Measurements from ENCODE around the gene PTPN1. TPM values are rescaled to one million over a fixed set of nuclear protein-coding genes. Genes with fewer than 3 reads are reported as not detected.
A peak's percentile ranks its signal among the peaks of the same experiment; 100 is the strongest.

PTPN1 gene
- total and polyA plus RNA-seq, 4 donors = 51.4 to 80.4 (median 64.7) TPM

DNA sequence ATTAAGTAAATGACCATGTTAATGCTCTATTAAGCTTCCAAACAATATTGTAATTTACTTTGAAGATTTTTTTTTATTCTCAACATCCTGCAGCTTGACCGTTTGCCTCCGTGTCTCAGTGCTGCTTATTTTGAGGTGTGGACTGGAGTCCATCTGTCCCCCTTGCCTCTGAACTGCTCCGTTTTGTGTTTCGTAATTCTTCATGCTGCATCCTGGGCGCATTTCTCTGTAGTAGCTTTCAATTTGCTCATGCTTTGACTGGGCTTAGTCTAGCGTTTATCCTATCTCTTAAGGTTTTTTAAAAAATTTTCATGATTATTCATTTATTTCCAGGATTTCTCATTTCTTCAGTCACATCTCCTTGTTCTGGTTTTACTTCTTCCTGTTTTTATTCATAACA is 37.8 kb downstream of the PTPN1 start:
- Histone ChIP-seq H3K27me3 (ENCODE audit: control insufficient read depth in 3 of 3, insufficient read depth in 3 of 3, low read length in 2 of 3) (no peaks in the 10 kb centered on the region), H3K36me3 (ENCODE audit: control insufficient read depth in 4 of 4, insufficient read depth in 4 of 4, low read length in 4 of 4) (peaks cover 0 to 10% (median 3%) of the 10 kb centered on the region in 4 donors), H3K27ac (ENCODE audit: low read depth in 1 of 2, low read length in 1 of 2) (no peak overlapping the region), H3K9me3 (ENCODE audit: control insufficient read depth in 4 of 4, insufficient read depth in 3 of 4, low read length in 3 of 4) (no peaks in the 10 kb centered on the region), H3K4me1 (ENCODE audit: control insufficient read depth in 5 of 5, insufficient read depth in 5 of 5, low read length in 5 of 5) (peaks cover 11 to 35% (median 16%) of the 10 kb centered on the region in 5 donors), H3K9ac (ENCODE audit: insufficient read depth in 1 of 2, low read length in 2 of 2) (no peak overlapping the region), H3K4me3 (no peak overlapping the region)
- 63 to 64% methylated on average over 6 of the region's 6 CpGs for WGBS, 2 donors
- DNase-seq = no peak
- no peak for ATAC-seq (ENCODE audit: insufficient read depth, low FRiP score)
- TF ChIP-seq, protein P1, sequence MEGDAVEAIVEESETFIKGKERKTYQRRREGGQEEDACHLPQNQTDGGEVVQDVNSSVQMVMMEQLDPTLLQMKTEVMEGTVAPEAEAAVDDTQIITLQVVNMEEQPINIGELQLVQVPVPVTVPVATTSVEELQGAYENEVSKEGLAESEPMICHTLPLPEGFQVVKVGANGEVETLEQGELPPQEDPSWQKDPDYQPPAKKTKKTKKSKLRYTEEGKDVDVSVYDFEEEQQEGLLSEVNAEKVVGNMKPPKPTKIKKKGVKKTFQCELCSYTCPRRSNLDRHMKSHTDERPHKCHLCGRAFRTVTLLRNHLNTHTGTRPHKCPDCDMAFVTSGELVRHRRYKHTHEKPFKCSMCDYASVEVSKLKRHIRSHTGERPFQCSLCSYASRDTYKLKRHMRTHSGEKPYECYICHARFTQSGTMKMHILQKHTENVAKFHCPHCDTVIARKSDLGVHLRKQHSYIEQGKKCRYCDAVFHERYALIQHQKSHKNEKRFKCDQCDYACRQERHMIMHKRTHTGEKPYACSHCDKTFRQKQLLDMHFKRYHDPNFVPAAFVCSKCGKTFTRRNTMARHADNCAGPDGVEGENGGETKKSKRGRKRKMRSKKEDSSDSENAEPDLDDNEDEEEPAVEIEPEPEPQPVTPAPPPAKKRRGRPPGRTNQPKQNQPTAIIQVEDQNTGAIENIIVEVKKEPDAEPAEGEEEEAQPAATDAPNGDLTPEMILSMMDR (IDR thresholded peaks at IDR 0.05; ENCODE audit: control extremely low read depth, extremely low read depth) = no peak

DNA sequence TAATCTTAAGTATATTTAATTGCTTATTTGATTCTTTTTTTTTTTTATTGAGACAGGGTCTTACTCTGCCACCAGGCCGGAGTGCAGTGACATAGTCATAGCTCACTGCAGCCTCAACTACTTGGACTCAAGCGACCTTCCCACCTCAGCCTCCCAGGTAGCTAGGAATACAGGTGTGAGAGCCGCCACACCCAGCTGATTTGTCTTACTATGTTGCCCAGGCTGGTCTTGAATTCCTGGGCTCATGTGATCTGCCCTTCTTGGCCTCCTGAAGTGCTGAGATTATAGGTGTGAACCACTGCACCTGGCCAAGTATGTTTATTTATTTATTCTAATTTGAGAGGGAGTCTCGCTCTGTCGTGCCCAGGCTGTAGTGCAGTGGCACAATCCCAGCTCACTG is 38.2 kb downstream of the PTPN1 start:
- Histone ChIP-seq H3K4me1 (ENCODE audit: control insufficient read depth in 5 of 5, insufficient read depth in 5 of 5, low read length in 5 of 5) (peaks cover 11 to 32% (median 16%) of the 10 kb centered on the region in 5 donors), H3K4me3 (no peak overlapping the region), H3K9ac (ENCODE audit: insufficient read depth in 1 of 2, low read length in 2 of 2) (no peak overlapping the region), H3K27ac (ENCODE audit: low read depth in 1 of 2, low read length in 1 of 2) (peak overlapping the region in 1 of 2 donors; percentile 53), H3K9me3 (ENCODE audit: control insufficient read depth in 4 of 4, insufficient read depth in 3 of 4, low read length in 3 of 4) (no peaks in the 10 kb centered on the region), H3K36me3 (ENCODE audit: control insufficient read depth in 4 of 4, insufficient read depth in 4 of 4, low read length in 4 of 4) (peaks cover 0 to 10% (median 3%) of the 10 kb centered on the region in 4 donors), H3K27me3 (ENCODE audit: control insufficient read depth in 3 of 3, insufficient read depth in 3 of 3, low read length in 2 of 3) (no peaks in the 10 kb centered on the region)
- peak; percentile 27 for ATAC-seq (ENCODE audit: insufficient read depth, low FRiP score)
- DNase-seq = no peak
- WGBS, 2 donors = 77 to 91% methylated on average over 5 of the region's 5 CpGs
- TF ChIP-seq, protein P1 (IDR thresholded peaks at IDR 0.05; ENCODE audit: control extremely low read depth, extremely low read depth) = no peak

DNA sequence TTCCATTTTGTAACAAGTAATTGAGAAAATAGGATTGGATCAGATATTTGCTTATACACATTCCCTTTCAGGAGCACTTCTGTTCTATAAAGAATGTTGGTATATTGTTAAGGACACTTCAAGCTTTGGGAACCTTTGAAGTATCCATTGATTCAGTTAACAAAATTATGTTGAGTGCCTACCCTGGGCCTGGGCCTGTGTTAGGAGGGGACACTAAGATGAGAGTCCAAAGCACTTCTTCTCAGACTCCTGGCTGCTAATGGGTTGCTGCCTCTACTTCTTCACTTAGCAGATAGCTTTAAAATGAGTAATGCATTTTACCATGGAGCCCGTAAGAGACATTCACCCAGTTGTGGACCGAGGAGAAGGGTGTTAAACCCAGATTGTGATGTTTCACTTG is 40.3 kb downstream of the PTPN1 start:
- WGBS, 2 donors = 67 to 87% methylated on average over 2 of the region's 2 CpGs
- Histone ChIP-seq H3K27me3 (ENCODE audit: control insufficient read depth in 3 of 3, insufficient read depth in 3 of 3, low read length in 2 of 3) (no peaks in the 10 kb centered on the region), H3K9me3 (ENCODE audit: control insufficient read depth in 4 of 4, insufficient read depth in 3 of 4, low read length in 3 of 4) (no peaks in the 10 kb centered on the region), H3K4me3 (no peak overlapping the region), H3K36me3 (ENCODE audit: control insufficient read depth in 4 of 4, insufficient read depth in 4 of 4, low read length in 4 of 4) (peaks cover 0 to 10% (median 3%) of the 10 kb centered on the region in 4 donors), H3K27ac (ENCODE audit: low read depth in 1 of 2, low read length in 1 of 2) (no peak overlapping the region), H3K9ac (ENCODE audit: insufficient read depth in 1 of 2, low read length in 2 of 2) (no peak overlapping the region), H3K4me1 (ENCODE audit: control insufficient read depth in 5 of 5, insufficient read depth in 5 of 5, low read length in 5 of 5) (peaks cover 9 to 30% (median 13%) of the 10 kb centered on the region in 5 donors)
- ATAC-seq (ENCODE audit: insufficient read depth, low FRiP score) (peak; percentile 19), DNase-seq (peak in 1 of 3 donors; percentile 35)
- TF ChIP-seq, protein P1 (IDR thresholded peaks at IDR 0.05; ENCODE audit: control extremely low read depth, extremely low read depth) = no peak

DNA sequence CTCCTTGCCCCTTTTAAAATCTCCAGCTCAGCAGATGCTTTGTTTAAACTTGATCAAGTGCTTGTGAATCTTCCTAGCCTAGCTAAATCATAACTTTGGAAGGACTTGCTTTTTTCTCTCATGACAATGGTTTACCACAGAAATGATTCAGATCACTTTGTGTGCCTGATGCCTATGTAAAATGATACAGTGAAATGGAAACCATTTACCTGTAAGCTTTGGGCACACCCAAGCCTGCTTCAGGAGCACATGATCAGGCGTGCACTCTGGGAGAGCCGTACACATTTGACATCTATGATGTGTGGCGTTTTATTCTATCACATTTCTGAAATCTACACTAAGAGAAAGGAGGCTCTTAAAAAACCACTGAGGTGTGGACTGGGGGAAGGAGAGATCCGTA is 41.1 kb downstream of the PTPN1 start:
- TF ChIP-seq, protein P1 (IDR thresholded peaks at IDR 0.05; ENCODE audit: control extremely low read depth, extremely low read depth) = no peak

More for the DNA sequence above, 41.1 kb downstream of the PTPN1 start:
- Histone ChIP-seq H3K9me3 (ENCODE audit: control insufficient read depth in 4 of 4, insufficient read depth in 3 of 4, low read length in 3 of 4) (no peaks in the 10 kb centered on the region), H3K4me1 (ENCODE audit: control insufficient read depth in 5 of 5, insufficient read depth in 5 of 5, low read length in 5 of 5) (peaks cover 9 to 28% (median 11%) of the 10 kb centered on the region in 5 donors), H3K9ac (ENCODE audit: insufficient read depth in 1 of 2, low read length in 2 of 2) (no peak overlapping the region), H3K4me3 (no peak overlapping the region), H3K27ac (ENCODE audit: low read depth in 1 of 2, low read length in 1 of 2) (no peak overlapping the region), H3K36me3 (ENCODE audit: control insufficient read depth in 4 of 4, insufficient read depth in 4 of 4, low read length in 4 of 4) (peaks cover 0 to 10% (median 2%) of the 10 kb centered on the region in 4 donors), H3K27me3 (ENCODE audit: control insufficient read depth in 3 of 3, insufficient read depth in 3 of 3, low read length in 2 of 3) (no peaks in the 10 kb centered on the region)
- ATAC-seq (ENCODE audit: insufficient read depth, low FRiP score) = no peak
- WGBS, 2 donors = 91 to 94% methylated on average over 4 of the region's 4 CpGs
- no peak for DNase-seq

Data from lung (tissue), 12 donors.